ENCODE results near the gene GLRX. TPM values are rescaled to one million over a fixed set of nuclear protein-coding genes. Genes with fewer than 3 reads are reported as not detected.

The GLRX gene
- total RNA-seq, 4 donors from 2014 or later, result 14.1 to 56.0 (median 34.0) TPM

DNA sequence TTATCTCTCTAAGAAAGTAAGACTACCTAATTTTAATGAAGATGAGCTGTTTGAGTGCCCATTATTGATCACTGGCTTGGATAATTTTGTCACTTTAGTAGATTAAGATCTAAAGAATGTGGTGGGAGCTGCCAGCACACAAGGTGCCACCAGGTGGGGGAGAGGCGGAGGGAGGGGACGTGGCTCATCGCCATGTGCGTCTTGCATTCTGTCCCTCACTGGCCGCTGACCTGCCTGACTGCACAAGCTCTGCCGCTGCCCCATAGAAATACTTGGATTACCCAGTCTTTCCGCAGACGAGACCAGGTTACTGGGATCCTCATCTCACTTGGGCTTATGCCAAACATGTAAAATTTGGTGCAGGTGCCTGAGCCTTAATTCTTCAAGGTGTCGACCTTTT, 53.8 kb downstream of the GLRX start:
- H3K4me3 ChIP-seq, result no peak overlapping the region
- H3K27me3 ChIP-seq, result no peaks in the 10 kb centered on the region
- no peak overlapping the region for H3K27ac ChIP-seq (replicated peaks in 1 of 4)
- peaks cover 11 to 28% (median 17%) of the 10 kb centered on the region in 4 donors for H3K4me1 ChIP-seq
- DNase-seq (ENCODE audit: extremely low spot score), result no peak
- H3K36me3 ChIP-seq, result peaks cover 14 to 37% (median 27%) of the 10 kb centered on the region in 4 donors
- TF ChIP-seq, protein P1, sequence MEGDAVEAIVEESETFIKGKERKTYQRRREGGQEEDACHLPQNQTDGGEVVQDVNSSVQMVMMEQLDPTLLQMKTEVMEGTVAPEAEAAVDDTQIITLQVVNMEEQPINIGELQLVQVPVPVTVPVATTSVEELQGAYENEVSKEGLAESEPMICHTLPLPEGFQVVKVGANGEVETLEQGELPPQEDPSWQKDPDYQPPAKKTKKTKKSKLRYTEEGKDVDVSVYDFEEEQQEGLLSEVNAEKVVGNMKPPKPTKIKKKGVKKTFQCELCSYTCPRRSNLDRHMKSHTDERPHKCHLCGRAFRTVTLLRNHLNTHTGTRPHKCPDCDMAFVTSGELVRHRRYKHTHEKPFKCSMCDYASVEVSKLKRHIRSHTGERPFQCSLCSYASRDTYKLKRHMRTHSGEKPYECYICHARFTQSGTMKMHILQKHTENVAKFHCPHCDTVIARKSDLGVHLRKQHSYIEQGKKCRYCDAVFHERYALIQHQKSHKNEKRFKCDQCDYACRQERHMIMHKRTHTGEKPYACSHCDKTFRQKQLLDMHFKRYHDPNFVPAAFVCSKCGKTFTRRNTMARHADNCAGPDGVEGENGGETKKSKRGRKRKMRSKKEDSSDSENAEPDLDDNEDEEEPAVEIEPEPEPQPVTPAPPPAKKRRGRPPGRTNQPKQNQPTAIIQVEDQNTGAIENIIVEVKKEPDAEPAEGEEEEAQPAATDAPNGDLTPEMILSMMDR (IDR thresholded peaks at IDR 0.05), result no peak
- TF ChIP-seq EP300 (IDR thresholded peaks at IDR 0.05) (no peak), POLR2A (IDR thresholded peaks at IDR 0.05; ENCODE audit: low read depth) (no peak), POLR2AphosphoS5 (IDR thresholded peaks at IDR 0.05) (no peak)
- intact Hi-C loops (cut with DNase I), result no loop called here
- H3K9me3 ChIP-seq, result no peaks in the 10 kb centered on the region
- WGBS, result 100% methylated on average over 2 of the region's 9 CpGs

DNA sequence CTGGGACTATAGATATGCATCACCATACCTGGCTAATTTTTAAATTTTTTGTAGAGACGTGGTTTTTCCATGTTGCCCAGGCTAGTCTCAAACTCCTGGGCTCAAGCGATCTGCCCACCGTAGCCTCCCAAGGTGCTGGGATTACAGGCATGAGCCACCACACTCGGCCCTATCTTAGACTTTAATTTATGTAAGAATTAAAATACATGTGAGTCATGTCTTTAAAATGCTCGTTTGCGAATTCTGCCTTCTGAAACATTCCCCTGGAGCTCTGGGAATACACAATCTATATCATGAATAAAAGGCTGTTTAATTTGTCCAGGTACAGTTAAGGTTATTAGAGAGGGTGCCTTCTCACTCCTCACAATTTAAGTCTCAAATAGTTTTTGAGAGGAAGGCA, 58.6 kb downstream of the GLRX start:
- H3K27me3 ChIP-seq, result no peaks in the 10 kb centered on the region
- peaks cover 20 to 34% (median 26%) of the 10 kb centered on the region in 4 donors for H3K4me1 ChIP-seq
- no peak overlapping the region for H3K4me3 ChIP-seq
- no peak for DNase-seq (ENCODE audit: extremely low spot score)
- H3K9me3 ChIP-seq, result no peaks in the 10 kb centered on the region
- WGBS, result 91% methylated on average over 6 of the region's 6 CpGs
- H3K36me3 ChIP-seq, result peaks cover 13 to 35% (median 26%) of the 10 kb centered on the region in 4 donors
- H3K27ac ChIP-seq (replicated peaks in 1 of 4), result no peak overlapping the region
- intact Hi-C loops (cut with DNase I), result no loop called here
- TF ChIP-seq POLR2AphosphoS5 (IDR thresholded peaks at IDR 0.05), result no peak

Other genes with a start within 250 kb of the GLRX start
- gene GPR150, start 202.6 kb downstream of the GLRX start, total RNA-seq, result 1 to 10 TPM in 1 of 4 donors, under 1 TPM in 2, not detected in 1; 0.42 to 1.1 (median 0.92) TPM
- gene RFESD, start 175.9 kb downstream of the GLRX start, total RNA-seq, result 1 to 10 TPM in 1 of 4 donors, under 1 TPM in 3; 0.63 to 1.7 (median 0.84) TPM
- gene SPATA9, start 139.7 kb downstream of the GLRX start, total RNA-seq, result not detected
- 100 to 1,000 TPM in 1 of 4 donors, 10 to 100 TPM in 3; 72.9 to 165 (median 89.2) TPM for gene RHOBTB3, start 91.4 kb downstream of the GLRX start, total RNA-seq
- gene ELL2, start 139.1 kb upstream of the GLRX start, total RNA-seq, result 10 to 100 TPM; 38.8 to 51.5 (median 42.7) TPM

Measured in esophagus muscularis mucosa (tissue), 4 donors.